HFF-Myc (cell line): ENCODE results near the gene FAM162A.
A peak's percentile ranks its signal among the peaks of the same experiment; 100 is the strongest.
"Not testable (repeated sequence)": the region's sequence is repeated elsewhere in the genome, so short reads cannot be mapped to it uniquely, and the experiment has no call there.

Experiments used
- DNase-seq: peaks from one replicate; pipeline ENCODE4 v3.0.0-alpha.2; 2011; ENCODE audit warnings: low read depth; ENCODE audit errors: extremely low read depth
- H3K4me3 ChIP-seq: replicated peaks from 2 replicates; pipeline ENCODE4 v1.5.1; 2011; ENCODE audit warnings: low read depth, mild to moderate bottlenecking, control low read depth, low read length
- CTCF ChIP-seq: IDR thresholded peaks from 2 replicates; pipeline ENCODE4 v1.5.1; 2012; ENCODE audit warnings: mild to moderate bottlenecking, low read depth, low read length, control low read depth; ENCODE audit errors: missing control alignments

Gene FAM162A

GRCh38 chr3:122364490-122364889 lies 19.5 kb upstream of the FAM162A start:
- TF ChIP-seq CTCF: no peak
- no peak for DNase-seq
- H3K4me3 ChIP-seq: no peak overlapping the region

- no peak for DNase-seq
These were observed 18.9 kb upstream of the FAM162A start for GRCh38 chr3:122365073-122365472.

GRCh38 chr3:122365582-122366378 lies 18.2 kb upstream of the FAM162A start:
- not testable (repeated sequence) for H3K4me3 ChIP-seq, DNase-seq

More at GRCh38 chr3:122365073-122365472, 18.9 kb upstream of the FAM162A start:
- no peak for TF ChIP-seq CTCF
- no peak overlapping the region for H3K4me3 ChIP-seq

GRCh38 chr3:122366379-122366749 lies 17.6 kb upstream of the FAM162A start:
- no peak for DNase-seq
- TF ChIP-seq CTCF: no peak
- H3K4me3 ChIP-seq: no peak overlapping the region

GRCh38 chr3:122374034-122374433 lies 9.9 kb upstream of the FAM162A start:
- no peak for TF ChIP-seq CTCF
- no peak overlapping the region for H3K4me3 ChIP-seq
- no peak for DNase-seq

- no peak for DNase-seq
- H3K4me3 ChIP-seq: no peak overlapping the region
- TF ChIP-seq CTCF: no peak
These were observed 6.0 kb upstream of the FAM162A start for GRCh38 chr3:122377975-122378374.

- no peak for TF ChIP-seq CTCF
- peak; percentile 64 for DNase-seq
- H3K4me3 ChIP-seq: peak within 1 kb of the TSS; percentile 93
These were observed 905 bp upstream of the FAM162A start, which contains the start of gene MIX23 for GRCh38 chr3:122382888-122383666. MIX23 (minus strand) TSS chr3:122383231; CDS start chr3:122383224, 7 bp downstream.
